Epithelial cell of umbilical artery (primary cell): Measurements from ENCODE around the gene C20orf144. TPM values are rescaled to one million over a fixed set of nuclear protein-coding genes. Genes with fewer than 3 reads are reported as not detected.

Experiments used
- total RNA-seq: library from RNA; depleted of rRNA; stranded (reverse); fragments of >200 nt; gene quantifications from 2 replicates; pipeline ENCODE4 v1.2.3, GENCODE V29; 2014

The C20orf144 gene
- total RNA-seq = 0.32 TPM in 1 of 2 replicates, not detected in the other

DNA sequence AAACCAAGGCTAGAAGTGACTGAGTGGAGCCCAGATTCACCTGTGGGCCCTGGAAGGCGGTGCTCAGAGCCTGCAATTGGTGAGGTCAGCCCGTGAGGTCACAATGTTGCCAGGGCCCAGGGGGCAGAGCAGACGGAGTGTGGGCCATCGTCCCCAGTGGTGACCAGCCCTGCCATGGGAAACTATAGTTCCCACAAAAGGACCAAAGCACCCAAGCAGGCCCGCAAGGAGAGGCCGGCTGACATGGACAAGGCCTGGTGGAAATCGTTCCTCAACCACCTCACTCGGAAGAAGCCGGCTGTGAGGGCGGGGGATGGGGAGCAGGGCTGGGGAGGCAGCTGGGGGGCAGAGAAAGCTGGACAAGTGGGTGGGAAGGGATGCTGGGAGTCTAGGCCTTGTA, at the start of gene C20orf144:
C20orf144 (plus strand) TSS at position 156 of the 400 bp plus-strand sequence; CDS start at position 175, 19 bp downstream.

DNA sequence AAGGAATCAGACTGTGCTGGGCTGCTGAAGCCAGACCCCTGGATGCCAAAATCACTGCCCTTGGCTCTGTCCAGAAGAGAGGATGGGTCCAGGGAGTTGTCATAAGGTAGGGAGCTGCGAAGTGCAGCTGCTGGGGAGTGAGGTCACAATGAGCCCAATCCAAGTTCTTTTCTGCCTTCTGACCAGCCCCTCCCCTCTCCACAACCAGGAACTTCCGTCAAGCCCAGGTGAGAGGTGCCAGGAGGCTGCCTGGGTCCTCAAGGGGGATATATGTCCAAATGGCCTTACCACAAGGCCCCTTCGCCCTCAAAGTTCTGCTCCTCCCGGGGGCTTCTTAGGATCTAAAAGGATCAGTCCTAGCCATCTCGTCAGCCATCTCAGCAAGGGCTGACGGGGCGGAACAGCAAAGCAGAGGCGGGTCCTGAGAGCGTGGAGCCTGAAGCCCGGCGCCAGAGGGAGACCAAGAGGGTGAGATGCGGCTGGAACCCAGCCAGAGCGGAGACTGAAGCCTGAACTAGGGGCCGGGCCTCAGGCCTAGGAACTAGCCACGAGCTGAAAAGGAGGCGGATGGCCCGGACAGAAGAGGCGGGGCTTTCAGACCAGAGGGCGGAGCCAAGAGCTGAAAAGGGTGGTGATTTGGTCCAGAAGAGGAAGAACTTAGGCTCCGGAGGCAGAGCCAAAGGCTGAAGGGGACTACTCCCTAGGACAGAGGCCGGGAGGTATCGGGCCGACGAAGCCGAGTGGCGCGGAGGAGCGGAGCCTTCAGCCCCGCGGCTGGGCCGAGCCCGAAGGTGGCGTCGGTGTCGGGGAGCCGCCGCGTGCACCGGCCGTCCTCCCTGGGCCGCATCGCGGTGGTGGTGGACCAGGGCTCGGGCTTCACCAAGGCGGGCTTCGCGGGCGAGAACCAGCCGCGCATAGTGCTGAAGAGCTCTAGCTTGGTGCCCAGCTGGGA, 4.4 kb downstream of the C20orf144 start, which contains the start of gene ACTL10:
ACTL10 (plus strand) TSS at position 651 of the 952 bp plus-strand sequence. CDS start 555 bp downstream, outside the sequence.

DNA sequence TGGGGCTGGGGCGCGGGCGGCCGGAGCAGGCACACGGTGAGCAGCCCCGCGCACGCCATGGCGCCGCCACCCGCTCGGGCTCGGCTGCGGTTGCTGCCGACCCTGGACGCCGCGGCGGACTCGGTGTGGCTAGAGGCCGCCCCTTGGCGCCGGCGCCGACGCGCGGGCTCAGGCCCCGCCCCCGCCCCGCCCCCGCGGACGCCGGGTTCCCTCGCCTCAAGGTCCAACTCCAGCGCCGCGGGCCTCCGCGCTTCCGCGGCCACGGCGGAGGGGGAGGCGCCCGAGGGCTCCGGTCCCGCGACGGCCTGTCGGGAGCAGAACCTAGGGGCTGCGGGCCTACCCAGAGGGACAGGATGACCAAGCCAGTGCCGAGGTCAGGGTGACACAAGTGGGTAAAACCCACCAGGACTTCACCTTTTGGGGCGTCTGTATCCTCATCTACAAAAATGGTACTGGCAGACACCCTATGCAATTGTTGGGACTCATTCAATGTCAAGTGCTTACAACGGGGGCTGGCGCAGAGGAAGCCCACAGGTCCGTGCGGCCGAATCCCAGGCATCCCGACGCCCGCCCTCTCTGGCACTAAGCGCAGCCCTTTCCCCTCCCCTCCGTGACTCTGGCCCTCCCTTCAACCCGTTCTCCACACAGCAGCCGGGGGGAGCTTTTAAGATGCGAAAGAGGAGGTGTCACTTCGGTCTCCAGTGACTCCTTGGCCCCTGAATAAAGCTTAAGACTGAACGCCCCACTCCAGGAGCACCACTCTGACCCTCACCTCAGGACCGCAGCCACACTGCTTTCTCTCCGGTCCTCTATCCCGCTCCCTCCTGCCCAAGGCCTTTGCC, 12.4 kb downstream of the C20orf144 start, which contains the start of gene NECAB3:
NECAB3 (minus strand) TSS at position 135 of the 842 bp plus-strand sequence; CDS start at position 59, 76 bp downstream.

DNA sequence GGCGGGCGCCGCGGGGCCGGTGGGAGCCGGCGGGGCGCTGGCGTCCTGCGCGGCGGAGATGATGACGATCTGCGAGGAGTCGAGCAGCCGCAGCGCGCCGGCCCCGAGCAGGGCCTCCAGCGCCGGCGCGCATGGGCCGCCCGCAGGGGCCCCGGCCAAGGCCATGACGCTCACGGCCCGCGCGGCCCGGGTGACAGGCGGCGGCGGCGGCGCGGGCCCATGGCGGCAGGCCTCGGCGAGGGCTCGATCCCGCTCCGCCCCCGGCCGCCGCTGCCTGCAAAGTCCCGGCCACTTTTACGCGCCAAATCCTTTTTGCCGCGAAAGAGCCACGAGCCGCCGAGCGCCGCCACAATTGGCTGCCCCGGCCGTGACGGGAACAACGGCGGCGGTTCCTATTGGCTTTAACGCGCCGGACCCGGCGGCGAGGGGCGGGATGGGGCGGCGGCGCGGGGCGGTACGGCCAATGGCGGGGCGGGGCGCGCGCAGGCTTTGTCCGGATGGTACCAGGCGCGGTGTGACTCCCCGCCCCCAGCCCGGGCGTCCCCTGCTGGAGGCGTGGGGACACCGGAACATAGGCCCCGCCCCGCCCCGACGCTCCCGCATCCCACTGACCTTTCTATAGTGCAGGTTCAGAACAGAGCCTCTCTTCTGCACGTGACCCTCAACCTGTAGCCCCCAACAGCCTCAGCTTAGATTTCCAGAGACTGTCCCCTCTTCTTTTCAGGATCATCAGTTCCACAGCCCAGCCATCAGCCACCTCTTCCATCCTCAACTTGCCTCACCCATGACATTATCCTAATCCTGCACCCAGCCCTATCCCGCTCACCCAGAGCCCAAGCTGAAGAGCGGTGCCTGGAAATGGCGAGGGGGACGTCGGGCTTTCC, 24.2 kb downstream of the C20orf144 start, which contains the start of gene E2F1:
E2F1 (minus strand) TSS at position 286 of the 884 bp plus-strand sequence; CDS start at position 165, 121 bp downstream.

Other genes starting within 250 kb of the C20orf144 start
- gene SNTA1, start 218.6 kb upstream of the C20orf144 start, total RNA-seq = 6.8 and 7.1 TPM in 2 replicates
- 3.2 and 5.3 TPM in 2 replicates for gene CBFA2T2, start 172.2 kb upstream of the C20orf144 start, total RNA-seq
- gene ACTL10, start 4.6 kb downstream of the C20orf144 start, total RNA-seq = 3.6 and 4.0 TPM in 2 replicates
- gene NECAB3, start 12.1 kb downstream of the C20orf144 start, total RNA-seq = 15.2 and 19.5 TPM in 2 replicates
- gene E2F1, start 24.1 kb downstream of the C20orf144 start, total RNA-seq = 11.4 and 12.0 TPM in 2 replicates
- gene PXMP4, start 58.0 kb downstream of the C20orf144 start, total RNA-seq = 3.9 and 4.3 TPM in 2 replicates
- gene ZNF341, start 69.7 kb downstream of the C20orf144 start, total RNA-seq = 0.65 and 0.76 TPM in 2 replicates
- gene CHMP4B, start 149.0 kb downstream of the C20orf144 start, total RNA-seq = 47.4 and 77.1 TPM in 2 replicates